ENCODE measurements around the gene MBD2. TPM values are rescaled to one million over a fixed set of nuclear protein-coding genes. Genes with fewer than 3 reads are reported as not detected.
"Not testable (repeated sequence)": the region's sequence is repeated elsewhere in the genome, so short reads cannot be mapped to it uniquely, and the experiment has no call there.

MBD2 gene
- total RNA-seq, 2 donors from 2014 or later = 35.9 to 39.2 TPM

DNA sequence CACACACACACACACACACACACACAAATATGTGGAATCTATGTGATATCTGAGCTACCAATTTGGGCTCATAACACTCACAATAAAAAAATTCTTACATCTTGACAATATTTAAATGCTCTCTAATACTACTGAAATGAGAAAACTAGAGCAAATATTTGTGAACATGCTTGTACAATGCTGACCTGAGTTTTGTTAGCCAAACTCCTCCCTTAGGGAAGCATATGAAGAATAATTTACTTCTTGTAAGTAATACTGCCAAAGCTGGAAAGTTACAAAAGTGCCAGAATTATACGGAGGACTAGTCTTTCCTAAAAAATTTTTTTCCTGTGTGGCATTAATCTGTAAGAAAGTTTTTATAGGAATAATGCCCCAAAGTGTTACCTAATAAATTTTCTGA, 18.5 kb downstream of the MBD2 start:
- no peaks in the 10 kb centered on the region for H3K4me1 ChIP-seq (ENCODE audit: control insufficient read depth, insufficient read depth, low read length)
- H3K9me3 ChIP-seq (ENCODE audit: control insufficient read depth, low read length) = peaks cover 5% of the 10 kb centered on the region
- WGBS, 2 experiments (ENCODE audit: insufficient coverage in 1 of 2, insufficient read length in 1 of 2) = 100% methylated on average over 1 of the region's 1 CpG
- Mint-ChIP-seq H3K27ac (peak overlapping the region; percentile 45), H3K27me3 (ENCODE audit: insufficient read depth) (no peaks in the 10 kb centered on the region), H3K4me3 (no peak overlapping the region), H3K4me1 (peaks cover 22% of the 10 kb centered on the region), H3K36me3 (ENCODE audit: low read depth) (peaks cover 35% of the 10 kb centered on the region), H3K9me3 (no peaks in the 10 kb centered on the region)
- TF ChIP-seq, protein P1, sequence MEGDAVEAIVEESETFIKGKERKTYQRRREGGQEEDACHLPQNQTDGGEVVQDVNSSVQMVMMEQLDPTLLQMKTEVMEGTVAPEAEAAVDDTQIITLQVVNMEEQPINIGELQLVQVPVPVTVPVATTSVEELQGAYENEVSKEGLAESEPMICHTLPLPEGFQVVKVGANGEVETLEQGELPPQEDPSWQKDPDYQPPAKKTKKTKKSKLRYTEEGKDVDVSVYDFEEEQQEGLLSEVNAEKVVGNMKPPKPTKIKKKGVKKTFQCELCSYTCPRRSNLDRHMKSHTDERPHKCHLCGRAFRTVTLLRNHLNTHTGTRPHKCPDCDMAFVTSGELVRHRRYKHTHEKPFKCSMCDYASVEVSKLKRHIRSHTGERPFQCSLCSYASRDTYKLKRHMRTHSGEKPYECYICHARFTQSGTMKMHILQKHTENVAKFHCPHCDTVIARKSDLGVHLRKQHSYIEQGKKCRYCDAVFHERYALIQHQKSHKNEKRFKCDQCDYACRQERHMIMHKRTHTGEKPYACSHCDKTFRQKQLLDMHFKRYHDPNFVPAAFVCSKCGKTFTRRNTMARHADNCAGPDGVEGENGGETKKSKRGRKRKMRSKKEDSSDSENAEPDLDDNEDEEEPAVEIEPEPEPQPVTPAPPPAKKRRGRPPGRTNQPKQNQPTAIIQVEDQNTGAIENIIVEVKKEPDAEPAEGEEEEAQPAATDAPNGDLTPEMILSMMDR (conservative IDR thresholded peaks at IDR 0.05) = no peak
- no peak overlapping the region for H3K9ac ChIP-seq (ENCODE audit: extremely low read depth, low read length, poor library complexity, severe bottlenecking)
- H3K4me3 ChIP-seq (ENCODE audit: low read length) = no peak overlapping the region
- H3K27ac ChIP-seq (ENCODE audit: low read depth, low read length) = no peak overlapping the region
- H3K36me3 ChIP-seq (ENCODE audit: control insufficient read depth, insufficient read depth, low read length) = peaks cover 40% of the 10 kb centered on the region
- no peak for DNase-seq
- H3K27me3 ChIP-seq (ENCODE audit: control insufficient read depth, insufficient read depth, low read length, poor library complexity, severe bottlenecking) = no peaks in the 10 kb centered on the region

DNA sequence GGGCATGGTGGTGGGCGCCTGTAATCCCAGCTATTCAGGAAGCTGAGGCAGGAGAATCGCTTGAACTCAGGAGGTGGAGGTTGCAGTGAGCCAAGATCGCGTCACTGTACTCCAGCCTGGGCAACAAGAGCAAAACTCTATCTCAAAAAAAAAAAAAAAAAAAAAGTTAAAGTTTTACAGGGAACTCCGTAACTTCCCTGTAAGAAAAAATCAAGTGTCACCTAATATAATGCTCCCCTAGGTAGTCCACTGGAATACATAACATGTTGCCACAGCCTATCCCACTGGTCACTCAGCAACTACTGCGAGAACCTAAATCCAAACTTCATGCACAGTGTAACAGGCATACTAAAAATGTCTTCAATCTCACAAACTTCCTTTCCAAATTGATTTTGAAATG, 19.0 kb downstream of the MBD2 start:
- H3K27ac ChIP-seq (ENCODE audit: low read depth, low read length); H3K4me1 ChIP-seq (ENCODE audit: control insufficient read depth, insufficient read depth, low read length); H3K27me3 Mint-ChIP-seq (ENCODE audit: insufficient read depth); H3K9me3 Mint-ChIP-seq; H3K27me3 ChIP-seq (ENCODE audit: control insufficient read depth, insufficient read depth, low read length, poor library complexity, severe bottlenecking); H3K4me3 Mint-ChIP-seq; H3K9me3 ChIP-seq (ENCODE audit: control insufficient read depth, low read length); H3K4me3 ChIP-seq (ENCODE audit: low read length); DNase-seq; H3K9ac ChIP-seq (ENCODE audit: extremely low read depth, low read length, poor library complexity, severe bottlenecking): not testable (repeated sequence)
- H3K36me3 ChIP-seq (ENCODE audit: control insufficient read depth, insufficient read depth, low read length) = peaks cover 42% of the 10 kb centered on the region
- H3K36me3 Mint-ChIP-seq (ENCODE audit: low read depth) = peaks cover 38% of the 10 kb centered on the region
- H3K4me1 Mint-ChIP-seq = peaks cover 22% of the 10 kb centered on the region
- peak overlapping the region; percentile 45 for H3K27ac Mint-ChIP-seq
- WGBS, 2 experiments (ENCODE audit: insufficient coverage in 1 of 2, insufficient read length in 1 of 2) = 91 to 94% methylated on average over 3 to 4 of the region's 6 CpGs

DNA sequence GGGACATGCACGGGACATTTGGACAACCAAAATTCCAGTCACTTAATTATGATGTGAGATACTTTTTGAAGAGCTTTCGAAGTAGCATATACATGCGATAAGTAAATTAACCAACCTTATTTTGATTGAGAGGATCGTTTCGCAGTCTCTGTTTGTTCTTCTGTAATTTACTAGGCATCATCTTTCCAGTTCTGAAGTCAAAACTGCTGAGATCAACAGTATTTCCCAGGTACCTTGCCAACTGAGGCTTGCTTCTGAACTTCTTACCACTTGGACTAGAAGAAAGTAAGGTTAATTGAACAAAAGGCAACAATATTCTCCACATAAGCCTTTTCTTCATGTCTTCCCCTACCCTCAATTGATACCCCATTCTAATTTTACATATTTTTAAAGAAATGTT, 19.6 kb downstream of the MBD2 start:
- TF ChIP-seq, protein P1 (conservative IDR thresholded peaks at IDR 0.05) = no peak
- H3K27me3 ChIP-seq (ENCODE audit: control insufficient read depth, insufficient read depth, low read length, poor library complexity, severe bottlenecking) = no peaks in the 10 kb centered on the region
- H3K4me3 Mint-ChIP-seq = no peak overlapping the region
- DNase-seq = no peak
- H3K4me1 ChIP-seq (ENCODE audit: control insufficient read depth, insufficient read depth, low read length) = no peaks in the 10 kb centered on the region
- no peak overlapping the region for H3K27ac ChIP-seq (ENCODE audit: low read depth, low read length)
- H3K9me3 Mint-ChIP-seq = no peaks in the 10 kb centered on the region
- H3K27ac Mint-ChIP-seq = peak overlapping the region; percentile 1
- WGBS, 2 experiments (ENCODE audit: insufficient coverage in 1 of 2, insufficient read length in 1 of 2) = 94 to 95% methylated on average over 5 of the region's 5 CpGs
- peaks cover 5% of the 10 kb centered on the region for H3K9me3 ChIP-seq (ENCODE audit: control insufficient read depth, low read length)
- H3K36me3 ChIP-seq (ENCODE audit: control insufficient read depth, insufficient read depth, low read length) = peaks cover 47% of the 10 kb centered on the region
- H3K4me1 Mint-ChIP-seq = peaks cover 20% of the 10 kb centered on the region
- no peaks in the 10 kb centered on the region for H3K27me3 Mint-ChIP-seq (ENCODE audit: insufficient read depth)
- peaks cover 41% of the 10 kb centered on the region for H3K36me3 Mint-ChIP-seq (ENCODE audit: low read depth)
- H3K9ac ChIP-seq (ENCODE audit: extremely low read depth, low read length, poor library complexity, severe bottlenecking) = no peak overlapping the region
- H3K4me3 ChIP-seq (ENCODE audit: low read length) = no peak overlapping the region

DNA sequence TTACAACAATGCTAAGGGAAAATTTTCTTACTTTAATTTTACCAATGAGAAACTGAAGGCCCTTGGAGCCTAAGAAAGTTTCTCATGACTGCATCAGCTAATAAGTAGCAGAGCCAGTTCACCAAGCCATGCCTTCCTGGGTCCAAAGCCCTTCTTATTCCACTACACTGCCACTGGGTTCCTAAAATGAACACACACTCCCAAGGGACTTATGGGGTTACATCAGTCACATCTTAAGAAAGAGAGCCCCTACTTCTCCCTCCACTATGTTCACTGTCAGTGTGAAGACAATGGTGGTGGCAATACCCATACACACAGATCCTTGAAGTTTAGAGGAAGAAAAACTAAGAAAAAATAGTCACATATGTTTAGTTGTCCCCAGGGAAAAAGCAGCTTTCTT, 20.6 kb downstream of the MBD2 start:
- Histone ChIP-seq H3K27ac (ENCODE audit: low read depth, low read length) (no peak overlapping the region), H3K9me3 (ENCODE audit: control insufficient read depth, low read length) (peaks cover 5% of the 10 kb centered on the region), H3K9ac (ENCODE audit: extremely low read depth, low read length, poor library complexity, severe bottlenecking) (no peak overlapping the region), H3K4me1 (ENCODE audit: control insufficient read depth, insufficient read depth, low read length) (no peaks in the 10 kb centered on the region), H3K27me3 (ENCODE audit: control insufficient read depth, insufficient read depth, low read length, poor library complexity, severe bottlenecking) (no peaks in the 10 kb centered on the region), H3K36me3 (ENCODE audit: control insufficient read depth, insufficient read depth, low read length) (peaks cover 50% of the 10 kb centered on the region), H3K4me3 (ENCODE audit: low read length) (no peak overlapping the region)
- Mint-ChIP-seq H3K4me1 (peaks cover 14% of the 10 kb centered on the region), H3K27ac (no peak overlapping the region), H3K4me3 (no peak overlapping the region), H3K27me3 (ENCODE audit: insufficient read depth) (no peaks in the 10 kb centered on the region), H3K9me3 (no peaks in the 10 kb centered on the region), H3K36me3 (ENCODE audit: low read depth) (peaks cover 47% of the 10 kb centered on the region)
- TF ChIP-seq, protein P1 (conservative IDR thresholded peaks at IDR 0.05) = no peak
- no peak for DNase-seq
